Fibroblast of gingiva (primary cell): ENCODE measurements around the gene MBOAT2.
A peak's percentile ranks its signal among the peaks of the same experiment; 100 is the strongest.
"Not testable (repeated sequence)": the region's sequence is repeated elsewhere in the genome, so short reads cannot be mapped to it uniquely, and the experiment has no call there.

Experiments
- DNase-seq: peaks from one replicate; pipeline ENCODE4 v3.0.0-alpha.2; 2011; ENCODE audit warnings: low read depth

The MBOAT2 gene

DNA sequence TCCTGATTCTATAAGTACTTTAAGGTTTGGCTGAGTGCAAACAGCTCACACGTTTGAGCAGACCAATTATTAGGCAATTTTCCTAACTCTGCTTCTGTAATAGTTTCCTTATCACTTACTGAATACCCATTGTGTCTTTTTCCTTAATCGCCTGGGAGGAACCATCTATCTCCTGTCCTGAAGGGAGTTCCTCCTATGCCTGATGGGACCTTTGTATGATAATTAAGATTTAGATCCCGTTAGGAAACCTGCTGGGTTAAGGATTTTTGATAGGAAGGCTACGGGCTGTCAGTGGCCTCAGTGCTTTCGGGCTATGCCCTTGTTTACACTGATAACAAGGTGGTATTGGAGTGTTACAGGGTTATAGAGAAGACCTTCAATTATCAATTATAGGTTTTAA lies 106.8 kb downstream of the MBOAT2 start:
- not testable (repeated sequence) for DNase-seq

DNA sequence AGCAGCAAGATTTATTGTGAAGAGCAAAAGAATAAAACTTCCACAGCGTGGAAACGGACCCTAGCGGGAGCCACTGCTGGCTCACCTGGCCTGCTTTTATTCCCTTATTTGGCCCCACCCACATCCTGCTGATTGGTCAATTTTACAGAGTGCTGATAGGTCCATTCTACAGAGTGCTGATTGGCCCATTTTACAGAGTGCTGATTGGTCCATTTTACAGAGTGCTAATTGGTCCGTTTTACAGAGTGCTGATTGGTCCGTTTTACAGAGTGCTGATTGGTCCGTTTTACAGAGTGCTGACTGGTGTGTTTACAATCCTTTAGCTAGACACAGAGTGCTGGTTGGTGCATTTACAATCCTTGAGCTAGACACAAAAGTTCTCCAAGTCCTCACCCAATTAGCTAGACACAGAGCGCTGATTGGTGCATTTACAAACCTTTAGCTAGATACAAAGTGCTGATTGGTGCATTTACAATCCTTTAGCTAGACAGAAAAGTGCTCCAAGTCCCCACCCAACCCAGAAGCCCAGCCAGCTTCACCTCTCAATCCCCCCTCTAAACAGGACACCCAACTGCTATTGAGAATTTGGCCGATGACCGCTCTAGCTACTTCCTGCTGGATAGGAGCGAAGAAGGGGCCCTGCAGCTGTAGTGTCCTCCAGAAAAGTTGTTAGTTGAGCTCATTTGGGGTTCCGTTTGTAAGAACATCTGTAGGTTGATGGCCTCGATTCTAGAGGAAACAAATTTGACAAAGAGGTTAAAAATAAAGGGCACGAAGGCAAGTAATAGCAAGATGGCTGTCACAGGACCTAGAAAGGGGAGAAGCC lies 108.2 kb downstream of the MBOAT2 start:
- not testable (repeated sequence) for DNase-seq

DNA sequence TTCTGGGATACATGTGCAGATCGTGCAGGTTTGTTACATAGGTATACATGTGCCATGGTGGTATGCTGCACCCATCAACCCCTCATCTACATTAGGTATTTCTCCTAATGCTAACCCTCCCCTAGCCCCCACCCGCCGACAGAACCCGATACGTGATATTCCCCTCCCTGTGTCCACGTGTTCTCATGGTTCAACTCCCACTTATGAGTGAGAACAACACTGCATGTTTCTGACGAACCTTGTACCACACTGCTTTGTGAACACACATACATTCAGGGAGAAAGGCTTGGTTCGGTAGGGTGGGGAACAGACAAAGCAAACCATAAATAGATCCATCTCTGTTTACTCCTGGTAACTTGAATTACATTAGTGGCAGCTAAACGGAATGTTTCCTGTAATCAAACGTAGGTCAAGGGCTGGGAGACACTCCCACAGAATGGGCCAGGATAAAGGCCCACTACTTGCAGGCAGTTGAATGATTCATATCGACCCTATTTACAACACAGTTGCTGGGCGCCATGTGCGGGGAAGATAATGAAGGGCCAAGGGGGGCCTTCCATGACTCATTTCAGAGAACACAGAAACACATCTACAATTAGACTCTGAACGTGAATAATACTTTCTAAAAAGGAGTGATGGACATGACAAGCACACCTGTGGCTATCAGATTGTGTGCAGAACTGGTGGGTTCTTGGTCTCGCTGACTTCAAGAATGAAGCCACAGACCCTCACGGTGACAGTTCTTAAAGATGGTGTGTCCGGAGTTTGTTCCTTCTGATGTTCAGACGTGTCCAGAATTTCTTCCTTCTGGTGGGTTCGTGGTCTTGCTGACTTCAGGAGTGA lies 109.3 kb downstream of the MBOAT2 start:
- DNase-seq: no peak

DNA sequence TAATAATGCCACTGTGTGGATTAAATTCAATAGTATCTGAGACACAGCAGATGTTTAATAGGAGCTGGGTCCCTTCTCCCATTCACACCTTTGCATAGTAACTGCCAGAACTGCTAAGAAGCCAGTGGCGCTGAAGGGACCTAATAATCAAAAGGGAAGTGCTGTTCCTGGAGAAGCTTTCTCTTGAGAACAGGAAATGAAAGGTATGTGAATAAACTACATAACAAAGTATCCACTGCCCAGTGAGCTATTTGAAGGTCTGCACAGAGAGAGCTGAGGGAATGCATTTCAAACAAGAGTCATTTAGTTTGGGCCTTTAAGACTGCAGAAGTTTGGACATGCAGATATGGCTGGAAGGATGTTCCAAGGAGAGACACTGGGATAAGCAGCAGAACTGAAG lies 110.0 kb downstream of the MBOAT2 start:
- no peak for DNase-seq

DNA sequence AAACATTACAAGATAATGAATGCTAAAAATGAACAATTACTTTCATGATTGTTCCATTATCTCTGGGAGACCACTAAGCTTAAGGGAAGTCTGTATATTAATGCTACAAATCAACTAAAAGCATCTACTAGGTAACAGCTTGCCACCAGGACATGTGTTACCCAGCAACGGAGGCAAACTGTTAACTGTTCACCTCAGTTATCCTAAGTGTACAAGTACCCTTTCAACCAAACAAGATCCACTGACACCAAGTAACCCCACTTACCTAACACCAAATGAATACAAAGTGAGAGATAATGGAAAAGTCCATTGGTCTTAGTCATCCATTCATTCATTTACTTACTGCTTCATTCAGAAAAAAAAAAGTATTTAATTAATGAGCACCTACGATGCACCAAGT lies 111.4 kb downstream of the MBOAT2 start:
- no peak for DNase-seq

DNA sequence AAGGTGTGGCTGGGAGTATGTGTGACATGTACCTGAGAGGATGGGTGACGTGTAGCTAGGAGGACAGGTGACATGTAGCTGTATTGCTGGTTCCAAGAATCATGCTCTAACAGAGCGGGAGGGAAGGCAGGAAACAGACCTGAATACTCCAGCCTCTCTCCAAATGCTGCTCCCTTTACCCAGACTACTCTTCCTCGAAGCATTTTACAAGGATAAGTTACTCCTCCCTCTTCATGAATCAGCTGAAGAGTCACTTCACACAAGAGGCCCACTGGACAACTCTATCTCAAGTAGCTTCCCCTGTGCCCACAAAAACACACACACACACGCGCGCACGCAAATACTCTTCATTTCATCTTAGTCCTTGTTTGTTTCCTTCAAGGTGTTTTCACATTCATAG lies 113.5 kb downstream of the MBOAT2 start:
- no peak for DNase-seq

DNA sequence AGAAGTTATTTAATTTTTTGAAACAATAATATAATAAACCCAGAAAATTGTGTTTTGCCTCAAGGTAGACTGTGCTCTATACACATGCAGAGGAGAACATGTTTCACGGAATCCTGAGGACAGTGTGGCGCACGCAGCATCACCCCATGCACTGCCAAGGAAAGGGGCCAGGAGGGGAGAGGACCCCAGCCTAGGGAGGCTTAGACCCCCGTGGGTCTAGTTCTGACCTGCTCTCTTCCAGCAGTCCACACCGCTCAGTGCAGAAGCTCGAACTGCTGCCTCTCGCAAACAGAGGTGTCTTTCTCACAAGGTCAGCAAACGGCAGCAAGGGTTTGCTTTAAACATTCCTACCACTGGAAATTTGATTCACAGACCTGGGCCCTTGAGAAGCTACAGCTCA lies 114.5 kb downstream of the MBOAT2 start:
- DNase-seq: no peak

DNA sequence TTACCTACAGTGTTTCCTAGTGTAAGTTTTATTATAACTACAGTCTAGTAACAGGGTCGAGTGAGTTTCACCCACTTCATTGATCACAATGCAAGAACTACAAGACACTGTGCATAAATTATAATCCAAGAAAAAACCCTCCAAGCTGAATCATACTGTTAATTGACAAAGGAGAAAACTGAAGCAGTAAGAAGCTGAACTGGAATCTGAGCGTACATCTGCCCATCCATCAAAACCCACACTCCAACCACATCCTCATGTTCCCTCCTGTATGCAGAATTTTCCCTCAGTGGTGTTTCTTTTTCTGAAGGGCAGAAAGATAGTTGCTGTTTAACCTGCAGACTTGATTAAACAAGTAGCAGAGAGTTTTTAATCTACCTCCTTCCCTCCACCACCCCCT lies 116.6 kb downstream of the MBOAT2 start:
- no peak for DNase-seq

DNA sequence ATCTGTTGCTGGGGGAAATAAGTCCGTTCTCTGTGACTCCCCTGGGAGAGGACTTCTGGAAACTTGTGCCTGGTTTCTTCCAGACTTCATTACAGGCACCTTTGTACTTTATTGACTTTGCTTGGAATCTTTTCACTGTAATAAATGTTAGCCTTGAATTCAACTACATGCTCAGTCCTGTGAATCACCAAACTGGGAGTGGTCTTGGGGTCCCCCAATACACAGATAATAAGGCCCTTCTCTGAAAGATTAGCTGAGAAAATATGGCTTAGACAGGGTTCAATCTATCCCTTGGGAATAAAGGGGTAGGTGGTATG lies 117.3 kb downstream of the MBOAT2 start:
- no peak for DNase-seq

DNA sequence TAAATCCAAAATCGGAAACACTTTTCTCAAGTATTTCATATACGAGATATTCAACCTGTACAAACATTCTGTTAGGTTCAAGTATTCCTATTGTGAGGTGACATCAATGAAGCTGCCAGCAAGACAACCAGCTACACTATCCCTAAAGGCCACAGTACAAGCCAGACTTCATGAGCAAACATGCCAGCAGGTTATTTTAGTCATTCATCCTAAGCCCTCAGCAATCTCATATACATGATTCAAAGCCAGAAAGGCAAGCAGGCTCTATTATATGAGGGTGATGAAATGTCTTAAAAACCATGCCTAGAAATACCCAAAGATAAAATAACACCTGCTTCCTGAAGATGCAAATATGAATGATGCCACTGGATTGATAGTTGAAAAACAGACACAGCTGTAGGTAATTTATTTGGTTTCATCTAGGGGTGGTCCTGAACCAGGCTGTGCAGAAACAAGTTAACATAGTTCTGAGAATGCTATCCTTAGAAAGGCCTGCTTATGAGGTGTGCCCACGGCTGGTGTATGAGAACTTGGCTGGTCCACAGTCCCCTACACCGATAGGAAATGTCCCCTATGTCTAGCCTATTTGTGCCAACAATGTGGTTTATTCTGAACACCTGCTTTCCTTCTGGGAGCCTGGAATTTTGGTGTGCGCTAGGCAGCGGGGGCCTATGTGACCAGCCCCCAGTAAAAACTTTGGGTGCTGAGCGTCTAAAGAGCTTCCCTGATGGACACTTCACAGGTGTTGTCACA lies 117.9 kb downstream of the MBOAT2 start:
- no peak for DNase-seq

DNA sequence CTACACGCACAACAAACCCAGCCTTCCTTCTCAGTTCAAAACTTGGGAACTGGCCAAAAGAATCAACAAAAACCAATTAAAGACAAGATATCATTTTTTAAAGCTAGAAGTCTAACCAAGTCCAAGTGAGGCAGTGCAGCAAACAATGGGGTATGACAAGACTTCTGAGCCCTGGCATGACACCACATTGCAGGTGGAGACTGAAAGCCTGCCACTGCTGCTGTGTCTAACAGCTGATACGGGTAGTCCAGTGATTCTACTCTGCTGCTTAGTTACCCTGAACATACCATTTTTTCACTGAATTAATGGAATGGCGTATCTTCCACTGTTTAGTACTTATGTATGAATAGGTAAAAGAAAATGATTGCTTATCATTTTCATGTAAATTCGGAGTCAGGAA lies 118.7 kb downstream of the MBOAT2 start:
- DNase-seq: no peak

DNA sequence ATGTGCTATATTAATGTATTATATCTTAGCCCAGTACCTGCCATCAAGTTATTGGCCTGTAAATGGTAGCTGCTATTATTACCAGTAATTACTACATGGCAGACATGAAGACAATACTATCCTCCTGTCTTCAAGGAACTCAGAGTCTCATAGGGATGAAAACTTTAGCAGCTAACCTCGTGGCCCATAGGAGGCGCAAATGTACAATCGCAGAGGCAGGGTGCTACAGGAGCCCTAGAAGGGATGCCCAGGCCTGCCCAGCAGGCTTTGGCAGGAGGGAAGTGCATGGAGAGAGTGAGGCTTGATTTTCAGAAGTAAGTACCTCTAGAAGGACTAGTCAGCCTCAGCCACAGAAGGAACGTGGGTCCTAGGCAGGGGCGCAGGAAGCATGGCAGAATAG lies 121.4 kb downstream of the MBOAT2 start:
- DNase-seq: peak; percentile 12

DNA sequence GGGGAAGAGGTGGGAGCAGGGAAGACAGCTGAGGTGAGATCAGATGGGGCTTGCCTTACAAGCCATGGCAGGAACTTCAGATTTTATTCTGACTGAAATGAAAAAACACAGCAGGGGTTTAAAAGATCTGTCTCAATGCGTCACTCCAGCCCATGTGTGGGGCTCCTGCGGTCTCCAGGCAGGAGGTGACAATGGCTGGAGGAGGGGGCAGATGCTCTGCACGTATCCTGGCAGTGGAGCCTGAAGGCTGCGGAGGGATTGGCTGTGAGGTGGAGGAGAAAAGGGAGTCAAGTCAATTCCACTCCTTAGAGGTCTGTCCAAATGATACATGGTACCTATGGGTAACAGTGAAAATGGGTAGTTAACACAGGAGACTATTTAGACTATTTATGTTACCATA lies 125.6 kb downstream of the MBOAT2 start:
- DNase-seq: no peak

DNA sequence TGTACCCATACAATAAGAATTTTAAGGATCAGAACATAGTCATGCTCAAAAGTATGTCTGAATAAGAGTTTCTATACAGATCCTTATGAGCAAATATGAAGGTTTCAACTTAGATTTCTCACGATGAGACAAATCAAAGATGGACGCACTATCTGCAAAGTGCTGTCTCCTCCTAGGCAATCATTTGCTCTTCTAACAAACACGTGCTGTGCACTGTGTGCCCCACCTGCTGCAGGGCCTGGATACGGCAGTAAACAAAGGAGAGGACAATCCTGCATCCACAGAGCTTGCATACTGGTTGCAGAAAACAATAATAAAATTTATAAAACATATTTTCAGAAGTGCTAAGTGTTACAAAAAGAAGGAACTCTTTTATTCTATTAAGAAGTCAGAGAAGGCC lies 126.2 kb downstream of the MBOAT2 start:
- DNase-seq: no peak

DNA sequence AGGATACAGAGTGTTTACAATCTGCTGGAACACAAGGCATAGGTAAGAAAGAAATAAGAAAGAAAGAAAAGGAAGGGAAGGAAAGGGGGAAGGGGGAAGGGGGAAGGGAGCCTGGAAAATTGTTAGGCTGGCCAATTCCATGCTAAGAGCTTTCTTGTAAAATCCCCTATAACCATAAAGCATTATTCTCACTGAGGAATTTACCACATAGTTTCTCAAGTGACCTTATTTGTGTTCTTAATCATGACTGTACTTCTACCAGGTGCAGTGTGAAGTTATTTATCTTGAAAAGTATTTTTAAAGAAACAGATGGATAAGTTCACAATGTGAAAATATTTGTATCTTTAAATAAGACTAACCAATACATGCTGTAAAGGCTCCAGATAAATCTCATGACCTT lies 126.9 kb downstream of the MBOAT2 start:
- no peak for DNase-seq

DNA sequence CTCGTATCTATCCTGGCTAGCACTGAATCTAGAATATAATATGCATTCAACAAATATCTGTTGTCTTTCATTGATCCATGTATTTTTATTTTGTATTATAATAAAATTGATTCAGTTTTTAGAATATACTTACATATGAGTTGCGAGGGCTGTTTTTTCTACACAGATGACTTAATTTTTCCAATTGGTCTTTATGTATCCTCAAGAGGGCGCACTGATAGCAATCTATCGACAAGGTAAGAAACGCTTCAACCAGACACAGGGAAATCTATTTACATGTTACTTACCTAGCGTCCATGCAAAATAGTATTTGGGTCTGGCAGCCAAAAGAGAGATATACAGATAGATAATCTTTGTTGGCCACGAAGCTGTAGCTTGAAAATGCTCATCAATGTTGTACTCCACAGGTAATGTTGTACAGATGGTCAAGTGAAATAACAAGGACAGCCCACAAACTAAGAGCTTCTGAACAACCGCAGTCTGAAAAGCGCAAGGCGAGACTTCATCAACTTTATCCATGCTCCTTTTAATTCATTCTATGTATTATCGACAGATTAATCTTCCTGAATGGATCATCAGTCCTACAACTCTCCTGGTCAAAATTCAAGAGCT lies 130.6 kb downstream of the MBOAT2 start:
- DNase-seq: peak; percentile 57

DNA sequence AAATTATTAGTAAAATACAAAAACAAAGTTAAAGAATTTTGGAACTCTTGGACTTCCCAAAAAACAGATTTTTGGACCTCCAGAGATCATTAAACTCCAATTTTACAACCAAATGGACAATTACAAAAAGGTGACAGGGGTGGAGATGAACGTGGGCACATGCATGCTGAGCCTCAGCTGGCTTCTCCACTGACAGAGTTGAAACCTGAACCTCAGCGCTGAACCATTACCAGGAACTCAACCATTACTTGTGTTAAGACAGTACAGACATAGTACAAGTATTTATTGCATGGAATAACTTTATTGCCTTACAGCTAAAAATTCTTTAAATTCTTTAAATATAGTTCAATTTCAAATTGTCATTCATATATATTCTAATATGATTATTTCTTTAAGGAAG lies 133.0 kb downstream of the MBOAT2 start:
- no peak for DNase-seq

DNA sequence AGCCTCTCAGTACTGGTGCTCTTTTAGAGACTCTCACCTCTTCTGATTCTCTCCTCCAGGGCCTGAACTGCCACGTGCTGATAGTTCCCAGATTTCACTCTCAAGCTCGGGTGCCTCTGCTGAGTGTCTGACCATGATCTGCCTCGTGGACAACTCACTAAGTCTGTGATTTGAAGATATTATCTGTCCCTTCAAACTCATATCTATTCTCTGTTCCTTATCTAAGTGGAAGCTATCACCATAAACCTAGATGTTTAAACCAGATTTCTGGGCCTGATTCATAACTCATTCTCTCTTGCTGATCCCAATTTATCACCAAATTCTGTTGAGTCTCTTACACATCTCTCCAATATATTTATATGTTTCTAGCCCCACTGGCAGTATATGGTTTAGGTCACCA lies 136.1 kb downstream of the MBOAT2 start:
- DNase-seq: no peak

DNA sequence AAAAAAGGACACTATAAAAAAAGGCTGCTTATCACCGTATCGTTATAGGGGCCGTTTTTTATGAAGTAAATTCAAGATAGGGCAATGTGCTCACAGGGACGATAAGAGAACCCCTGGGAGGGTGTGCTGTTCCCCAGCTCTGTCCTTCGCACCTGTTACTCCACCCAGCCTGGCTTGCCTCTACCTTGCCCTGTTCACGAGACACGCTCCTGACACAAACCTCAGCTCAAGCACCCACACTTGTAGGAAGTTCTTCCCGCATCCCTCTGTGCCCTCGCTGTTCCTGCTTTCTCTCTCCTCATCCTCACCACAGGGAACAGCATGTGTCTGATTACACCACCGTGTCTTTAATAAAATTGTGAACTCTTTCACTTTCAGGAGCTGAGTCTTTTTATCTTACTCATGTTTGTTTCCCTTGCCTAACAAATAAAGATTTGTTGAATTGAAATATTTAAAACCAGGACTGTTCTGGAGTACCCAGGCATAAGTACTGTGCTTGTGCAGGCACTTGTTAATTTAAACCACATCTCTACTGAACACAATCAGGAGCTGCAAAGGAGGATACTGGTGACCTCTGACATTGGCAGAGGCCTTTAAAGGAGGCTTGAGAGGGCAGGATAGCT lies 140.0 kb downstream of the MBOAT2 start:
- DNase-seq: no peak

DNA sequence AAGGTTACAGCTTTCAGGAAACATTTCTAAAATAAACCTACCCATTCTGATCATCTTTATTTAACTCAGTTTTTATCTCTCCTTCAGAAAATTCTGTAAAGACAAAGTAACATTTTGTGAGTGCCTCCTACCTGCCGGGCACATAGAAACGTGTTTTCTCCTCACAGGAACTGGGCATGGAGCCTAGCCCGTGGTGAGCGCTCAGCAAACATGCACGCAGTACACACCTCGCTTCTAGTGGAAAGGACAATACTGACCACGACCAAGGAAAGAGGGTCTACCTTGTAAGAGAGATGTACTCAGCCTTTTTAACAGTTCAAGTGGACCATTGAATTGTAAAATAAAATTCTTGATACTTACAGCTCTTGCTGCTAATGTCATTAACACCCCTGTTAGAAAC lies 141.3 kb downstream of the MBOAT2 start:
- no peak for DNase-seq

DNA sequence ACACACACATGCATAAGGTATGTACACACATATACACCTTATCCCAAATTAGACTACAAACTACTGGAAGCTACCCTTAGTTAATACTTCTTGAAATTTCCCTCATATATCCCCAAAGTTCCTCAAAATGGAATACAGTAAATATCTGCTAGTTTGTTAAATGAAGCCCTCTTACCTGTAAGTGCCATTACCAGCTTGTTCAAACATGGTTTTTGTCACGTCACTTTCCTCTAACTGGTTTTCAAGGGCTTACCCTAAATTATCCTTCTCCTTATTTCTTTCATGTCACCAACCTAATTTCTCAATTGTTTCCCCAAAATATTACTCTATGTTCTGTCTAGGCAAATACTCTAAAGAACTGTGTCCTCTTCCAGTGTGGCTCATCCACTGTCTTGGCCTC lies 141.7 kb downstream of the MBOAT2 start:
- DNase-seq: no peak

DNA sequence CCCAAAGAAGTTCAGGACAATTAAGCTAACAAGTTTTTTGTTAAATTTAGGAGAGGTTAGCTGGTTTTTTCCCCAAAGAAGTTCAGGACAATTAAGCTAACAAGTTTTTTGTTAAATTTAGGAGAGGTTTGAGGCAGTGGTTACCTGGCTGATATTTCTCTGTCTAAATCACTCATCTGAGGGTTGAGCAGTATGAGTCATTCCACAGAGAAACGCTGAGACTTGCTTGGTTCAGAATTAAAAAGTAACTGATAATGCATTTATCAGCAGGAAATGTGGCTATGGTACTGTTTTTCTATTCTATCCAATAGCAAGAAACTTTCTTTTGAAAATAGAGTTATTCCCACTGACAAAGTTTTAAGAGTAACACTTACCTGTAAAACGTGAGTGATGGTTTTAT lies 143.2 kb downstream of the MBOAT2 start:
- no peak for DNase-seq
